C4-2B (cell line): ENCODE results near the gene ITPKB.

Source experiments
- CTCF ChIP-seq: fragments of 450-650 bp; conservative IDR thresholded peaks from 2 replicates; pipeline ENCODE4 v1.5.1; 2017; ENCODE audit warnings: mild to moderate bottlenecking
- ZFX ChIP-seq: fragments of 450-650 bp; IDR thresholded peaks from 2 replicates; pipeline ENCODE4 v1.6.1; 2017

GRCh38 chr1:226661965-226662364 is 77.1 kb downstream of the ITPKB start:
- TF ChIP-seq CTCF (no peak), ZFX (no peak)
